H1 (cell line): ENCODE measurements around the gene CXCL12. TPM values are rescaled to one million over a fixed set of nuclear protein-coding genes. Genes with fewer than 3 reads are reported as not detected.

Experiments
- ASH2L ChIP-seq: fragments of 200-600, 300-600 bp; sonication (generic); IDR thresholded peaks from one replicate; pipeline ENCODE4 v1.7.1; 2017; ENCODE audit warnings: low read length
- CHD7 ChIP-seq: fragments of 300-600 bp; sonication (generic); IDR thresholded peaks from 2 replicates; pipeline ENCODE4 v1.7.1; 2012; ENCODE audit warnings: low read length, moderate library complexity, mild to moderate bottlenecking, inconsistent platforms; ENCODE audit not compliant: insufficient replicate concordance
- EP300 ChIP-seq, 2 experiments: IDR thresholded peaks; 1 replicate in 1 of 2; 2 replicates in 1 of 2; pipeline ENCODE4 v1.6.1; 2011 to 2012; ENCODE audit warnings: low read depth in 2 of 2, low read length in 2 of 2, mild to moderate bottlenecking in 2 of 2, borderline replicate concordance in 1 of 2, inconsistent platforms in 1 of 2, moderate library complexity in 1 of 2
- TEAD4 ChIP-seq: IDR thresholded peaks from 2 replicates; pipeline ENCODE4 v1.6.1; 2012; ENCODE audit warnings: low read depth, low read length, inconsistent platforms, mixed read lengths
- polyA plus RNA-seq, 7 experiments: library from polyadenylated mRNA; depleted of rRNA in 3 of 7; stranded (reverse) in 5 of 7; unstranded in 2 of 7; fragments of >200 nt in 5 of 7; fragments of 200-250 nt in 2 of 7; gene quantifications; 1 replicate in 5 of 7; 2 replicates in 1 of 7; 4 replicates in 1 of 7; pipeline versions ENCODE4 v1.2.1 to v1.2.3, GENCODE V29; 2011 to 2013; ENCODE audit warnings: missing spikeins in 2 of 7, mixed read lengths in 2 of 7
- total RNA-seq: library from RNA; stranded (reverse); fragmentation: NEBNext Ultra II Directional; extraction: Animal tissue kit (Norgen Biotek cat#: 25700); gene quantifications from 2 replicates; pipeline ENCODE4 v1.2.1, GENCODE V29; 2021

The CXCL12 gene
- total and polyA plus RNA-seq, 2 of the 8 experiments (the other 6 are each of a cell fraction or from before 2014, with no cell fraction given): 51.4 to 53.8 TPM

GRCh38 chr10:44353721-44354120 is 31.2 kb downstream of the CXCL12 start (continued):
- TF ChIP-seq CHD7 (no peak), EP300 (IDR thresholded peaks at IDR 0.05; ENCODE audit: borderline replicate concordance in 1 of 2, low read depth in 2 of 2, low read length in 2 of 2) (no peak), ASH2L (no peak), TEAD4 (no peak)
